G401 (cell line): ENCODE measurements around the gene CCNJL. TPM values are rescaled to one million over a fixed set of nuclear protein-coding genes. Genes with fewer than 3 reads are reported as not detected.

Source experiments
- DNase-seq: peaks from one replicate; pipeline ENCODE4 v3.0.0-alpha.2; 2015; ENCODE audit warnings: low spot score
- in situ Hi-C: cut with HindIII; loops from 2 replicates; pipeline ENCODE4 v1.10.0; 2016; ENCODE audit warnings: low sequenced_read_pairs, mixed read lengths
- total RNA-seq: library from RNA; depleted of rRNA; stranded (reverse); fragments of >200 nt; shearing (Covaris generic); gene quantifications from 2 replicates; pipeline ENCODE4 v1.2.3, GENCODE V29; 2014

The CCNJL gene
- total RNA-seq, 1 experiment from 2014 or later: 5.4 TPM

GRCh38 chr5:160245506-160246086 lies 66.8 kb downstream of the CCNJL start:
- peak; percentile 78 for DNase-seq
- in situ Hi-C loops: no loop called here

- DNase-seq: no peak
These were observed 70.2 kb downstream of the CCNJL start for GRCh38 chr5:160242145-160242544.

DNA sequence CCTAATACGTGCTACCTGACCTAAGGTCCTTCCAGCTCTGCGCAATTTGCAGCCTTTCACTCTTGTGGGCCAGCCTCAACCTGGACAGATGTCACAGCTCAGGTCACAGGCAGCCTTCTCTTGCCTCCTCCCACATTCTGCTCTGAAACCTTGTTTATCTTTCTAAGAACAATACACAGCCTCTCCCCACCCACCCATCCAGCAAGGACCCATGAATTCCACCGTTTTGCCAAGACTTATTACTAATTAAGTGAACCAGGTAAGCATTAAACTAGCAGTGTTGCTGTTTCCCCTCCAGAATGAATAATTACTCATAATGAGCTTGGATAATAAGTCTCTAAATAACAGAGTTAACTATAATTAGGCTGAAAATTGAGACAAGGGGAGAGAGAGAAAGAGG lies 72.0 kb downstream of the CCNJL start:
- in situ Hi-C loops: no loop called here
- DNase-seq: no peak

More at GRCh38 chr5:160242145-160242544, 70.2 kb downstream of the CCNJL start:
- in situ Hi-C loops: no loop called here

DNA sequence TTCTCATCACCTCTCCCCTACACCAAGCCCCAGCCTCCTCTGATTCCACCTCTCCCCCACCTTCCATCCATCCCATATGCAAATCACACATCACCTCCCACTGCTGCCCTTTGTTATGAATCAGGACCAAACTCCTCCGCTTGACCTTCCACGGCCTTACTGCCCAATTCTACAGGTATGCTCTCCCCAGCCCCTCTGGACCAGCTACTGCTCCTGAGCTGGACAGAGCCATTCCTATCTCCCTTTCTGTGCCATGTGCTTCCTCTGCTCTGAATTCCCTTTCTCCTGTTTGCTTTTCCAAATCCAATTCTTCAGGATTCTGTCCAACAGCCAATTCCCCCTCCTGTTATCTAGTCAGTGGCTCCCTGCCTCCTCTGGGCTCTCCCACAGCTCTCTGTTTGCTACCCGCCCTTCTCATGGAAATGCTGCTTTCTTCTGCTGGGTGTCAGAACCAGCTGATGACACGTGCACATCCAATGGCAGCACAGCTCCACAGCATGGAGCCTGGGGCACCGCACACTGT lies 74.7 kb downstream of the CCNJL start:
- no peak for DNase-seq
- in situ Hi-C loops: no loop called here

- in situ Hi-C loops: no loop called here
These were observed 76.6 kb downstream of the CCNJL start for GRCh38 chr5:160235731-160236130.

GRCh38 chr5:160233215-160233614 lies 79.1 kb downstream of the CCNJL start:
- in situ Hi-C loops: no loop called here

More at GRCh38 chr5:160235731-160236130, 76.6 kb downstream of the CCNJL start:
- no peak for DNase-seq

DNA sequence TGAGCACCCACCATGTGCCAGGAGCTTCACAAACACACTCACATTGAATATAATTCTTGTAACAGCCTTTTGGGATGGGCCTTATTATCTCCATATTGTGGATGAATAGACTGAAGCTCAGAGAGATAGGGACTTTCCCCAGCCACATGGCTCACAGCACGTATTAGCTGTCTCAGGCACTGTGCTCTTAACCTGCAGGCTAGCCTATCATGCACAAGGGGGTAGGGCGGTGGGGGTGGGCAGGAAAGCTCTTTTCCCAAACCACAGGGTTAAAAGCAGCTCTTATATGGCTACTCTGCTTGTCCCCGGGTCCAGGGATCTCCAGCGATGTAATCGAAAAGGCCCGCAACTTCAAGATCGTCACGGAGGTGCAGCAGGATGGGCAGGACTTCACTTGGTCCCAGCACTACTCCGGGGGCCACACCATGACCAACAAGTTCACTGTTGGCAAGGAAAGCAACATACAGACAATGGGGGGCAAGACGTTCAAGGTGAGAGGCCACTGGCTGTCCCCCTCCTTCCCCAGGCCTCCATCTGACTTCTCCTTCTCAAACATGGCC lies 80.5 kb downstream of the CCNJL start:
- no peak for DNase-seq
- in situ Hi-C loops: no loop called here

More at GRCh38 chr5:160233215-160233614, 79.1 kb downstream of the CCNJL start:
- no peak for DNase-seq

- in situ Hi-C loops: no loop called here
- no peak for DNase-seq
These were observed 81.5 kb downstream of the CCNJL start for GRCh38 chr5:160230686-160231527.

DNA sequence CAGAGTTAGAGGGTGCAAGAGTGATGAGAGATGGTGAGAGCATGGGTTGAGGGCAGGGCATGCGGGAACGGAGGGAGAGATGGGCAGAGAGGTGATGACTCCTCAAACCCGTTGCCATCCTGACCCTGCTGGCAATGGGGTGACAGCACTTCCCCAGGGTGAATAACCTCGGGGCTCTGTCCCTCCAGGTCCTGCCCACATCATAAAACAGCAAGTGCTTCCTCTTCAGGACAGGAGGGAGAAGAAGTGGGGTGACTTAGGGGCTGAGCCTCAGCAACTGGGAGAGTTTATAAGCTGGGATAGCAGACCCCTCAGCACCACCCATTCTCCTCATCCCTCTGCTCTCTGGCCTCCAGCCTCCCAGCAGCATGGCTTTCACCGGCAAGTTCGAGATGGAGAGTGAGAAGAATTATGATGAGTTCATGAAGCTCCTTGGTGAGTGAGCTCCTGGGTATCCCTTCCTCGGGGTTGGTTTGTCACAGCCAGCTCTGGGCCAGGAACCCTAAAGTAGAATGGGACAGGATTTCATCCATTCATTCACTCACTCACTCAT lies 83.1 kb downstream of the CCNJL start, which contains the start of gene FABP6:
Gene FABP6, plus strand, starts transcription at position 317 of the 553 bp plus-strand sequence. Its CDS starts 52 bp downstream, at position 369.
- in situ Hi-C loops: no loop called here
- no peak for DNase-seq

GRCh38 chr5:160227012-160227411 lies 85.4 kb downstream of the CCNJL start:
- DNase-seq: no peak
- in situ Hi-C loops: no loop called here

GRCh38 chr5:160221082-160221481 lies 91.3 kb downstream of the CCNJL start:
- in situ Hi-C loops: no loop called here
- no peak for DNase-seq

DNA sequence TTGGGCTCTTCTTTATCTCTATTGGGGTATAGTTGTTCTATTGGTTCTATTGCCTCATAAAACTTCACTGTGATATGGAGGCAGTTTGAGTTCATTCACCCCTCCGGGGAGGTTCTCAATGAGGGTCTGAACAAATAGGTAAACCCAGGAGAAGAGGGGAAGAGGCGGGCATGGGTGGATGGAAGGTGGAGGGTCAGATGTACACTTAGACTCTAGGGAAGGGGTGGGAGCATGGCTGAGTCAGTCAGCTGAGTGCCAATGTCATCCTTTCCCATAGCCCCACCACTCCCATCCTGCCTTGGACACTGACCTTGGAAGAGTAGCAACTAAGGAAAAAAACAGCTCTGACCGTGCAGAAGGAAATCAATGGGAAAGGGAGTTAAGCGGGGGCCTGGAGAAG lies 93.0 kb downstream of the CCNJL start:
- in situ Hi-C loops: no loop called here
- no peak for DNase-seq

DNA sequence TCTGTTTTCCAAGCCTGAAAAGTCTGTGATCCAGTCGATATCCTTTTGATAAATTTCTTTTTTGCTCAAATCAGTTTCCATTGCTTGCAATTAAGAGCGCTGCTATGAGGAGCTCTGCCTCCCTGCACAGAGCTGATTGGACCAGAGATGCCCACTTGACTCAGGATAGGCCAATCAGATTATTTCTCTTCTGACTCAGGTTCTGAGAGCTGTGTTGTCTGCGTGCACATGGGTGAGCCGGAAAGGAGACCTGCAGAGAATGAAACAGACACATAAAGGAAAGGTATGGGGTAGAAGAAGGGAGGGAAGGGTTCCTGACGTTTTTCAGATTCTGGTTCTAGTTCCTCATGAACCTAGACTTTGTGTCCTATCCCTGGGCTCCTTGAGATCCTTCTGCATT lies 98.8 kb downstream of the CCNJL start:
- in situ Hi-C loops: no loop called here
- peak; percentile 42 for DNase-seq

DNA sequence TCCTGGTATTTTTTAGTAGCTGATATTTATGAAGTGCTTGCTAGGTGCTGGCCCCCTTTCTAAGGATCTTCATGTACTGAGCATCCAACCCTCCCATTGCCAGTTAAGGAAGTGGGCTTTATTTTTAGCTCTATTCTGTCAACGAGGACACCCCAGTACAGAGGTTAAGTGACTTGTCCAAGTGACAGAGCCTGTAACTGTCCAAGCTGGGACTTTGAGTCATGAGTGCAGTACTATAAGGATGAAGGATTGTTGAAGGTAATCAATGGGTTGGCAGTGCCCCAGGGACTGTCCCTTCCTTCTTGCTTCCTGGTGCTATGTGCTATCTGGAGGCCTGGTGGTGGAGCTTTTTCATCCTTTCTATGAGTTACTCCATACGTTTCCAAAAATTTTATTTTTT lies 101.0 kb downstream of the CCNJL start:
- in situ Hi-C loops: no loop called here

DNA sequence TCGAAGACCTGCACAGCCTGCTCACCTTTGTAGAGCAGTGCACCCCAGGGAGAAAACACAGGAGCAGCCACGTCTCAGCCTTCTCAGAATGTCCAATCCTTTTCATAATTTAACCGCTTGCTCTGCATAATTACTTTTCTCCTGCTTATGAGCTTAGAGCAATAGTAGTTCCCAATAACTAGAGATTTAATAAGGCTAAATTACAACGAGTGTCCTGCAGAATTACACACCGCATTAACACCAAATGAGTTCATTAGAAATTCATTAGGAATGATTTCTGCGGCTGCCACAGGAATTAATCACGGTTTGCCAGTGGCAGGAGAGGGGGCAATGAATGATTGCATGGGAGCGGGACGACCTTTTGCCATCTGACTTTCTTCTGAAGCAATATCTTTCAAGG lies 101.8 kb downstream of the CCNJL start:
- in situ Hi-C loops: no loop called here
- DNase-seq: no peak

More for the DNA sequence above, 101.0 kb downstream of the CCNJL start:
- DNase-seq: no peak

DNA sequence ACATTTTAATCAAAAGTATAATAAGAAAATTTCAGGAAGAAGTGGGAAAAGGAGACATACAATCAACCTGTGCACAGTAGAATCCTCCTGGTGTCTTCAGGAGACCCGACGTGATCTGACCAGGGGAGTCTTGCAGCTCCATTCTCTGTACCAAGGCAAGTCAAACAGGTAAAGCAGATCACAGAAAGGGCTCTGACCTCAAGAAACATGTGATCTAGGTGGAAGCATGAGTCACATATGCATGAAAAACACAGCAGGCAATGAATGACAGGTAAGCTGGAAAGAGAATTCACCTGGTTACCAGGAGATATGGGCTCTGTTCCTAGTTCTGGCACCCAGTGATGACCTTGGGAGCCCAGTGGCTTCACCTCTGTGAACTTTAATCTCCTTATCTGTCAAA lies 102.4 kb downstream of the CCNJL start:
- DNase-seq: no peak

GRCh38 chr5:160207061-160207460 lies 105.3 kb downstream of the CCNJL start:
- DNase-seq: no peak
- in situ Hi-C loops: no loop called here

More for the DNA sequence above, 102.4 kb downstream of the CCNJL start:
- in situ Hi-C loops: no loop called here
